ENCODE data around the gene STK38L. TPM values are rescaled to one million over a fixed set of nuclear protein-coding genes. Genes with fewer than 3 reads are reported as not detected.

Gene STK38L
- polyA plus RNA-seq, 1 donor (not counting 4 experiments of a cell fraction or from before 2014, with no cell fraction given): 25.4 TPM

DNA sequence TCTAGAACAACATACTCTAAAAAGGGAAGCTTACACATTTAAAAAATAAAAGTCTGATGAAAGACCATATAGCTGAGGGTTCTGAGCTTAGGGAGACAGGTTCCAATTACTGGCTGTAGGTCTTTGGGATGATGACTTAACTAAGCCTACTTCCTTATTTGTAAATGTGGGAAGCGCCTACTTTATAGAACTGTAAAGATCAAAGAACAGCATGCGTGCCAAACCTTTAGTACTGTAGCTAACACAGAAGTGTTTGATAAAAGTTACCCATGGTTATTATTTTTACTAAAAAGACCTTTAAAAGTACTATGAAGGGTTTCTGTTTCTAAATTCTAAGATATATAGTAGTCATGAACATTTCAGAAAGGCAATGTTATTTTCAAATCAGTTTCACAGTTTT, 35.7 kb downstream of the STK38L start:
- dilution Hi-C loops (cut with MboI; ENCODE audit: extremely low pct_ligation_motif_present, low sequenced_read_pairs): no loop called here
- no peak overlapping the region for H3K4me2 ChIP-seq (ENCODE audit: control insufficient read depth, extremely low read depth, insufficient read depth, low read depth, low read length)
- no peaks in the 10 kb centered on the region for H4K20me1 ChIP-seq (ENCODE audit: control insufficient read depth, extremely low read depth, insufficient read depth, low read length)
- H3K27ac ChIP-seq (ENCODE audit: control insufficient read depth, insufficient read depth, low read length): no peak overlapping the region
- H3K9me3 ChIP-seq (ENCODE audit: control insufficient read depth, low read depth, low read length): no peaks in the 10 kb centered on the region
- H3K36me3 ChIP-seq (ENCODE audit: control insufficient read depth in 2 of 2, extremely low read depth in 1 of 2, insufficient read depth in 2 of 2, low read length in 2 of 2): no peaks in the 10 kb centered on the region
- no peak overlapping the region for H2AFZ ChIP-seq (ENCODE audit: control insufficient read depth, low read length)
- no peaks in the 10 kb centered on the region for H3K27me3 ChIP-seq (ENCODE audit: control insufficient read depth, extremely low read depth, insufficient read depth, low read length)
- no peaks in the 10 kb centered on the region for H3K4me1 ChIP-seq (ENCODE audit: control insufficient read depth, extremely low read depth, insufficient read depth, low read length)
- TF ChIP-seq, protein P1, sequence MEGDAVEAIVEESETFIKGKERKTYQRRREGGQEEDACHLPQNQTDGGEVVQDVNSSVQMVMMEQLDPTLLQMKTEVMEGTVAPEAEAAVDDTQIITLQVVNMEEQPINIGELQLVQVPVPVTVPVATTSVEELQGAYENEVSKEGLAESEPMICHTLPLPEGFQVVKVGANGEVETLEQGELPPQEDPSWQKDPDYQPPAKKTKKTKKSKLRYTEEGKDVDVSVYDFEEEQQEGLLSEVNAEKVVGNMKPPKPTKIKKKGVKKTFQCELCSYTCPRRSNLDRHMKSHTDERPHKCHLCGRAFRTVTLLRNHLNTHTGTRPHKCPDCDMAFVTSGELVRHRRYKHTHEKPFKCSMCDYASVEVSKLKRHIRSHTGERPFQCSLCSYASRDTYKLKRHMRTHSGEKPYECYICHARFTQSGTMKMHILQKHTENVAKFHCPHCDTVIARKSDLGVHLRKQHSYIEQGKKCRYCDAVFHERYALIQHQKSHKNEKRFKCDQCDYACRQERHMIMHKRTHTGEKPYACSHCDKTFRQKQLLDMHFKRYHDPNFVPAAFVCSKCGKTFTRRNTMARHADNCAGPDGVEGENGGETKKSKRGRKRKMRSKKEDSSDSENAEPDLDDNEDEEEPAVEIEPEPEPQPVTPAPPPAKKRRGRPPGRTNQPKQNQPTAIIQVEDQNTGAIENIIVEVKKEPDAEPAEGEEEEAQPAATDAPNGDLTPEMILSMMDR (optimal IDR thresholded peaks at IDR 0.05 in 1 of 3, IDR thresholded peaks at IDR 0.05 in 1 of 3, conservative IDR thresholded peaks at IDR 0.05 in 1 of 3; ENCODE audit: extremely low read depth in 1 of 3, insufficient read depth in 2 of 3, low read length in 3 of 3): no peak
- TF ChIP-seq EZH2 (IDR thresholded peaks at IDR 0.05; ENCODE audit: low read length): no peak
- peaks cover 2% of the 10 kb centered on the region for H3K9me1 ChIP-seq (ENCODE audit: control insufficient read depth, extremely low read depth, insufficient read depth, low read length)
- H3K4me3 ChIP-seq (ENCODE audit: control insufficient read depth in 2 of 3, extremely low read depth in 1 of 3, insufficient read depth in 2 of 3, low read depth in 1 of 3, low read length in 3 of 3): no peak overlapping the region
- no peaks in the 10 kb centered on the region for H3K79me2 ChIP-seq (ENCODE audit: control insufficient read depth, insufficient read depth, low read length)
- DNase-seq (ENCODE audit: low read depth, low spot score) (no peak), FAIRE-seq (no peak)
- no peak overlapping the region for H3K9ac ChIP-seq (ENCODE audit: control insufficient read depth, extremely low read depth, insufficient read depth, low read length)

DNA sequence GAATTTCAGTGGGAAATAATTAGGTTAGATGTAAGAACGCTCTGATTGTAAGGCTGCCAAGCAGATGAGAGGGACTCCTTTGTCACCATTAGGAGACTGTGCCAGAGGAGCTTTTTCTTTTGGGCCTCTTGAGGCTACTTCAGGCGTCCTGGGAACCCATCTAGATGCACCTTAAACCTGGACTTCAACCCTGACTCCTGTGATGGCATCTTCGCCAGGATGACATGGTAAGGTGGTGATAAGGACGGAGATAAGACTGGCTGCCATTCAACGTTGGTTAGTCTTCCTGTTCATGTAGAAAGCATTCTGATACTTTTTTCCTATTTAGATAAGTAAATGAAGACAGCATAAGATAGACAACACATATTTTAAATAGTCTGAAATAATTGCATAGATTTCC, 36.3 kb downstream of the STK38L start:
- no peaks in the 10 kb centered on the region for H3K79me2 ChIP-seq (ENCODE audit: control insufficient read depth, insufficient read depth, low read length)
- peaks cover 2% of the 10 kb centered on the region for H3K9me1 ChIP-seq (ENCODE audit: control insufficient read depth, extremely low read depth, insufficient read depth, low read length)
- TF ChIP-seq, protein P1 (optimal IDR thresholded peaks at IDR 0.05 in 1 of 3, IDR thresholded peaks at IDR 0.05 in 1 of 3, conservative IDR thresholded peaks at IDR 0.05 in 1 of 3; ENCODE audit: extremely low read depth in 1 of 3, insufficient read depth in 2 of 3, low read length in 3 of 3): no peak
- no peak for TF ChIP-seq EZH2 (IDR thresholded peaks at IDR 0.05; ENCODE audit: low read length)
- no peak overlapping the region for H3K4me3 ChIP-seq (ENCODE audit: control insufficient read depth in 2 of 3, extremely low read depth in 1 of 3, insufficient read depth in 2 of 3, low read depth in 1 of 3, low read length in 3 of 3)
- DNase-seq (ENCODE audit: low read depth, low spot score) (no peak), FAIRE-seq (no peak)
- no peak overlapping the region for H3K9ac ChIP-seq (ENCODE audit: control insufficient read depth, extremely low read depth, insufficient read depth, low read length)
- no peak overlapping the region for H3K27ac ChIP-seq (ENCODE audit: control insufficient read depth, insufficient read depth, low read length)
- H3K4me1 ChIP-seq (ENCODE audit: control insufficient read depth, extremely low read depth, insufficient read depth, low read length): no peaks in the 10 kb centered on the region
- no peak overlapping the region for H3K4me2 ChIP-seq (ENCODE audit: control insufficient read depth, extremely low read depth, insufficient read depth, low read depth, low read length)
- H3K36me3 ChIP-seq (ENCODE audit: control insufficient read depth in 2 of 2, extremely low read depth in 1 of 2, insufficient read depth in 2 of 2, low read length in 2 of 2): no peaks in the 10 kb centered on the region
- dilution Hi-C loops (cut with MboI; ENCODE audit: extremely low pct_ligation_motif_present, low sequenced_read_pairs): no loop called here
- no peaks in the 10 kb centered on the region for H4K20me1 ChIP-seq (ENCODE audit: control insufficient read depth, extremely low read depth, insufficient read depth, low read length)
- H3K9me3 ChIP-seq (ENCODE audit: control insufficient read depth, low read depth, low read length): no peaks in the 10 kb centered on the region
- no peak overlapping the region for H2AFZ ChIP-seq (ENCODE audit: control insufficient read depth, low read length)
- no peaks in the 10 kb centered on the region for H3K27me3 ChIP-seq (ENCODE audit: control insufficient read depth, extremely low read depth, insufficient read depth, low read length)
